Parathyroid adenoma (tissue), 2 donors: ENCODE data around the gene TREH.

ENCODE experiments used
- H2AFZ ChIP-seq: fragments of 300-600 bp; sonication (generic); one replicate; pipeline ENCODE4 v1.7.0; 2017; ENCODE audit warnings: antibody characterized with exemption, mild to moderate bottlenecking
- H3K27ac ChIP-seq: fragments of 300-600 bp; sonication (generic); one replicate; pipeline ENCODE4 v1.7.0; 2017
- H3K27me3 ChIP-seq: fragments of 300-600 bp; sonication (generic); one replicate; pipeline ENCODE4 v1.7.0; 2017; ENCODE audit warnings: low read length; ENCODE audit not compliant: control insufficient read depth, insufficient read depth
- H3K36me3 ChIP-seq: fragments of 300-600 bp; sonication (generic); one replicate; pipeline ENCODE4 v1.7.0; 2017; ENCODE audit warnings: low read length; ENCODE audit not compliant: control insufficient read depth, insufficient read depth
- H3K4me1 ChIP-seq: fragments of 300-600 bp; sonication (generic); one replicate; pipeline ENCODE4 v1.7.0; 2017; ENCODE audit warnings: control low read depth
- H3K4me2 ChIP-seq: fragments of 300-600 bp; sonication (generic); one replicate; pipeline ENCODE4 v1.7.0; 2017; ENCODE audit warnings: low read length
- H3K4me3 ChIP-seq: fragments of 300-600 bp; sonication (generic); one replicate; pipeline ENCODE4 v1.7.0; 2017; ENCODE audit warnings: low read depth, low read length
- H3K79me2 ChIP-seq: fragments of 300-600 bp; sonication (generic); one replicate; pipeline ENCODE4 v1.7.0; 2017; ENCODE audit warnings: control low read depth
- H3K9ac ChIP-seq: fragments of 300-600 bp; sonication (generic); one replicate; pipeline ENCODE4 v1.7.0; 2017; ENCODE audit warnings: mild to moderate bottlenecking
- H3K9me3 ChIP-seq: fragments of 300-600 bp; sonication (generic); one replicate; pipeline ENCODE4 v1.7.0; 2017; ENCODE audit warnings: low read length; ENCODE audit not compliant: control insufficient read depth
- TF ChIP-seq, protein P1 (sequence below): fragments of 300-600 bp; sonication (generic); IDR thresholded peaks from one replicate; pipeline ENCODE4 v1.7.0; 2017; ENCODE audit warnings: antibody characterized with exemption, mild to moderate bottlenecking
- donor health status: primary hyperparathyroidism.

The TREH gene

DNA sequence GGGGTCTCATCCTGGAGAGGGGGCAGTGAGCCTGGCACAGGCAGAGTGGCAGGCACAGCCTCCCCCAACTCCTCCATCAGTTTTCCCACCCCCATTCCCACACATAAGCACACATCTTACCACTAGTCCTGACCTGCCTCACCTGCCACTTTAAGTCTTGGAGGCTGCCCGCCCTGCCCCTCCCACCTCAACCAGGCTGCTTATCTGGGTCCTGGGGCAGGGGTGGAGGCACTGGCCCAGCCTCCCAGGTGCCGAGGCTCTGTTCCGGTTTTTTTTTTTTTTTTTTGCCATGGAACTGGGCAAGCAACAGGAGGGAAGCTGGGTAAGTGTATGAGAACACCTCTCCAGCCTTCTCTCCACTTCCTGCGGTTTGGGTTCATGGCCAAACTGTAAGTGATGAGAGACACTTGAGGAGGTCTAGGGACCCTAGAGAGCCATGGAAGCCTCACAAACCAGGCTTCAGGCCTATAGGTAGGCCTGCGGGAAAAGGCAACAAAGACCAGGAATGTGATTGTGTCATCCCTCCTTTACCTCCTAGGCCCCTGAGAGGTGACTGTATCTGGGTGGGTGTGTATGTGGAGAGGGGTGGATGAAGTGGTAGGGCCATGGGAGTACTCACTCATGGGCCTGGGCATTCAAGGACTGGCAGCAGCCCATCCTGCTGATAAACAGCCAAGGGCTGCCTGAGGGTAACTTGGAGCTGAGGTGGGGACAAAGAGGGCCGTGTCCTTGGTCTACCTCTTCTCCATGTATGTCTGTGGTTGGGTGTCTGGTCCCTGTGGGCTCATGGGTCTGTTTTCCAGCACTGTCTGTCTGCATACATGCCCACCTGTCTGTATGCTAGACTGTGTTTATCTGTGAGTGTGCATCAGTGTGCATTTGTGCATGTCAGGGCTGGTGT, 49.4 kb downstream of the TREH start:
- Histone ChIP-seq H2AFZ (no peak overlapping the region), H3K27me3 (no peaks in the 10 kb centered on the region), H3K79me2 (no peaks in the 10 kb centered on the region), H3K4me3 (no peak overlapping the region), H3K4me2 (no peak overlapping the region), H3K4me1 (peaks cover 10% of the 10 kb centered on the region), H3K27ac (no peak overlapping the region), H3K36me3 (no peaks in the 10 kb centered on the region), H3K9ac (no peak overlapping the region), H3K9me3 (no peaks in the 10 kb centered on the region)
- TF ChIP-seq, protein P1, sequence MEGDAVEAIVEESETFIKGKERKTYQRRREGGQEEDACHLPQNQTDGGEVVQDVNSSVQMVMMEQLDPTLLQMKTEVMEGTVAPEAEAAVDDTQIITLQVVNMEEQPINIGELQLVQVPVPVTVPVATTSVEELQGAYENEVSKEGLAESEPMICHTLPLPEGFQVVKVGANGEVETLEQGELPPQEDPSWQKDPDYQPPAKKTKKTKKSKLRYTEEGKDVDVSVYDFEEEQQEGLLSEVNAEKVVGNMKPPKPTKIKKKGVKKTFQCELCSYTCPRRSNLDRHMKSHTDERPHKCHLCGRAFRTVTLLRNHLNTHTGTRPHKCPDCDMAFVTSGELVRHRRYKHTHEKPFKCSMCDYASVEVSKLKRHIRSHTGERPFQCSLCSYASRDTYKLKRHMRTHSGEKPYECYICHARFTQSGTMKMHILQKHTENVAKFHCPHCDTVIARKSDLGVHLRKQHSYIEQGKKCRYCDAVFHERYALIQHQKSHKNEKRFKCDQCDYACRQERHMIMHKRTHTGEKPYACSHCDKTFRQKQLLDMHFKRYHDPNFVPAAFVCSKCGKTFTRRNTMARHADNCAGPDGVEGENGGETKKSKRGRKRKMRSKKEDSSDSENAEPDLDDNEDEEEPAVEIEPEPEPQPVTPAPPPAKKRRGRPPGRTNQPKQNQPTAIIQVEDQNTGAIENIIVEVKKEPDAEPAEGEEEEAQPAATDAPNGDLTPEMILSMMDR = no peak

DNA sequence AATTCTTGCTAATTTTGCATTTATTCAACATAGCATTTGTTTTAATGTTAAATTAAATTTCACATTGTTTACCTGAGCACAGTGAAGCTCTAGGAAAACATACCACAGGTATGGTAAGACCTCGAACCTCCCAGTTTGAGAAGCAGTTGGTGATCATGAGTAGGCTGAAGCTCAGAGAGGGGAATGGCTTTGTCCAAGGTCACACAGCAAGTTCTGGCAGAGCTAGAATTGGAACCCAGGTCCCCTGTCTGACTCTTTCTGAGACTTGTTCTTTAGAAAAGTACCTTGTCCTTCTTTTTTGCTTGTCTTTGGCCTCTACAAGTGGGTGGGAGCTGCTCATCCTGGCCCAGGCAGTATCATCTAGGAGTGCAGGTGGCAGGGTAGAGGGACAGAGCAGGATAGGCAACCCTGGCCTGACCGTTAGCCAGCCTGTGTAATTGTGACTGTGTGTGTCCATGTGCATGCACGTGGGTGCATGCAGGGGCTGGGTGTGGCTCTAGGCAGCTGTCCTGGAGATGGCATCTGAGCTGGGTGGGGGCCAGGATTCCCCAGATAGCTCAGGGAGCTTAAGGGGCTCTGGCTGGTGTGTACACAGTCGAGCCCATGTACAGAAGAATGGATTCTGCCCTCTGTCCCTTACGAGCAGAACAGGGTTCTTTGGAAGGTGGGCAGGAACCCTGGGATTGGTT, 50.4 kb downstream of the TREH start:
- Histone ChIP-seq H3K36me3 (no peaks in the 10 kb centered on the region), H3K27me3 (no peaks in the 10 kb centered on the region), H3K4me2 (no peak overlapping the region), H3K9ac (no peak overlapping the region), H3K9me3 (no peaks in the 10 kb centered on the region), H3K79me2 (no peaks in the 10 kb centered on the region), H3K4me3 (no peak overlapping the region), H3K4me1 (peaks cover 6% of the 10 kb centered on the region), H3K27ac (no peak overlapping the region), H2AFZ (no peak overlapping the region)
- TF ChIP-seq, protein P1 = no peak

DNA sequence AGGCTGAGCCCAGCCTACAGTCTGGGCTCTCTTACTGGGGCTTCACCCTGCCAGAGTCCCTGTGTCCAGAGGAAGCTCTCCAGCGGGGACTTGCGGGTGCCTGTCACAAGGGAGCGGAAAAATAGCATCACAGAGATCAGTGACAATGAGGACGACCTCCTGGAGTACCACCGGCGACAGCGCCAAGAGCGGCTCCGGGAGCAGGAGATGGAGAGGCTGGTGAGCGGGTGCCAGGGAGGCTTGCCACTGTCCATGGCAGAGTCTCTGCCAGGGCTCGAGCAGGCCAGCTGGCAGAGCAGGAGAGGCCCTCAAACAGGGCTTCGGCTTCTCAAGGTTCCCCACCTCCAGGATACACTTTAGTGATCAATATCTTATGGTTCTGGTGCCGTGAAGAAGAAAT, 51.0 kb downstream of the TREH start:
- H3K27me3 ChIP-seq = no peaks in the 10 kb centered on the region
- H3K9ac ChIP-seq = no peak overlapping the region
- H3K9me3 ChIP-seq = no peaks in the 10 kb centered on the region
- H3K27ac ChIP-seq = no peak overlapping the region
- H2AFZ ChIP-seq = no peak overlapping the region
- H3K79me2 ChIP-seq = no peaks in the 10 kb centered on the region
- peaks cover under 1% of the 10 kb centered on the region for H3K4me1 ChIP-seq
- H3K4me2 ChIP-seq = no peak overlapping the region
- no peak overlapping the region for H3K4me3 ChIP-seq
- H3K36me3 ChIP-seq = no peaks in the 10 kb centered on the region
- TF ChIP-seq, protein P1 = no peak

DNA sequence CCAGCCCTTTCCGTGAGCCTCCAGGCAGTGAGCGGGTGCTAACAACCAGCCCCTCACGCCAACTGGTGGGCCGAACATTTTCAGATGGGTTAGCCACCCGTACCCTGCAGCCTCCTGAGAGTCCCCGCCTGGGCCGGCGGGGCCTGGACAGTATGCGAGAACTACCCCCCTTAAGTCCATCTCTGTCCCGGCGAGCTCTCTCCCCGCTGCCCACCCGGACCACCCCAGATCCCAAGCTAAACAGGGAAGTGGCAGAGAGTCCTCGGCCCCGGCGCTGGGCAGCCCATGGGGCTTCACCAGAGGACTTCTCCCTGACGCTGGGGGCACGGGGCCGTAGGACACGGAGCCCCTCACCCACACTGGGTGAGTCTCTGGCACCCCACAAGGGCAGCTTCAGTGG, 51.4 kb downstream of the TREH start:
- H3K4me1 ChIP-seq = no peaks in the 10 kb centered on the region

More for the DNA sequence above, 51.4 kb downstream of the TREH start:
- no peak overlapping the region for H3K9ac ChIP-seq
- no peak overlapping the region for H3K27ac ChIP-seq
- H3K4me2 ChIP-seq = no peak overlapping the region
- no peaks in the 10 kb centered on the region for H3K36me3 ChIP-seq
- H2AFZ ChIP-seq = no peak overlapping the region
- TF ChIP-seq, protein P1 = no peak
- no peaks in the 10 kb centered on the region for H3K79me2 ChIP-seq
- H3K9me3 ChIP-seq = no peaks in the 10 kb centered on the region
- no peak overlapping the region for H3K4me3 ChIP-seq
- H3K27me3 ChIP-seq = no peaks in the 10 kb centered on the region
